ENCODE measurements around the gene DGKZ.

The DGKZ gene

DNA sequence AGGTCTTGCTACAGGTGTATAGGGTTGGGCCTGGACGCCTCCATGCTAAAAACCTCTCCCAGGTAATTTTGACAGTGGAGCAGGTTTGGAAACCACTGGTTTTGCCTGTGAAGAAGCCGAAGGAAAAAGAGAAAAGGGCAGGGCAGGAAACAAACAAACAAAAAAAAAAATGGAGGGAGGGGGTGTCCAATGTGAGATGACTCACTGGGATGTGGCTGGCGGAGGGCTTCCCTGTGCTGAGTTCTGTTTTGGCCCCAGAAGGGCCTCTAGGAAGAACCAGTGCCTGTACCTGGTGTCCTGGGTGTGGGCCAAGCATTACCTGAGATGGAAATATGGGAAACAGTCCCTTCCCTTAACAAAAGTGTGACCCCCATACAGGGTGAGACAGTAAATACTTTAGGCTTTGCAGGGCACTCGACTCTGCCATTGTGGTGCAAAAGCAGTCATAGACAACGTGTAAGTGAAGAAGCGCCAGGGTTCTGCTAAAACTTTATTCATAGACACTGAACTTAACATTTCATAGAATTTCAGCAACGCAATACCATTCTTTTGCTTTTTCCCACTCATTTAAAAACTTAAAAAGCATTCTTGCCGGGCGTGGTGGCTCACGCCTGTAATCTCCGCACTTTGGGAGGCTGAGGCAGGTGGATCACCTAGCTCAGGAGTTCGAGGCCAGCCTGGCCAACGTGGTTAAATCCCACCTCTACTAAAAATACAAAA lies 9.5 kb upstream of the DGKZ start:
- CTCF ChIA-PET, result interaction anchor here (4.7 to 42.2 kb wide), 2 partner anchors 20 to 24 kb away, joined by 36 to 1037 read pairs; partner anchors contain the start of genes DGKZ and MDK
- POLR2A ChIA-PET, result no interaction called here
- no peaks in the 10 kb centered on the region for H3K36me3 ChIP-seq (ENCODE audit: control insufficient read depth in 4 of 4, insufficient read depth in 4 of 4, low read length in 3 of 4)
- H3K9me3 ChIP-seq (ENCODE audit: control extremely low read depth in 1 of 5, control insufficient read depth in 4 of 5, insufficient read depth in 2 of 5, low read depth in 1 of 5, low read length in 4 of 5), result no peaks in the 10 kb centered on the region
- peak in 1 of 3 donors; percentile 46 for DNase-seq
- peaks cover 0 to 9% (median 4%) of the 10 kb centered on the region in 5 experiments for H3K27me3 ChIP-seq (replicated peaks in 2 of 5; ENCODE audit: control insufficient read depth in 4 of 5, insufficient read depth in 5 of 5, low read length in 4 of 5)
- 91% methylated on average over 8 of the region's 13 CpGs for WGBS (ENCODE audit: insufficient coverage)
- H3K4me3 ChIP-seq (ENCODE audit: control insufficient read depth in 1 of 7, extremely low read depth in 1 of 7, insufficient read depth in 4 of 7, low read depth in 2 of 7, low read length in 6 of 7), result no peak overlapping the region
- no peak overlapping the region for H3K27ac ChIP-seq (ENCODE audit: insufficient read depth in 1 of 2, low read depth in 1 of 2, low read length in 2 of 2, poor library complexity in 1 of 2, severe bottlenecking in 2 of 2)
- H3K4me1 ChIP-seq (ENCODE audit: control extremely low read depth in 1 of 4, control insufficient read depth in 4 of 4, insufficient read depth in 4 of 4, low read length in 3 of 4), result peaks cover 3 to 82% (median 74%) of the 10 kb centered on the region in 4 experiments

DNA sequence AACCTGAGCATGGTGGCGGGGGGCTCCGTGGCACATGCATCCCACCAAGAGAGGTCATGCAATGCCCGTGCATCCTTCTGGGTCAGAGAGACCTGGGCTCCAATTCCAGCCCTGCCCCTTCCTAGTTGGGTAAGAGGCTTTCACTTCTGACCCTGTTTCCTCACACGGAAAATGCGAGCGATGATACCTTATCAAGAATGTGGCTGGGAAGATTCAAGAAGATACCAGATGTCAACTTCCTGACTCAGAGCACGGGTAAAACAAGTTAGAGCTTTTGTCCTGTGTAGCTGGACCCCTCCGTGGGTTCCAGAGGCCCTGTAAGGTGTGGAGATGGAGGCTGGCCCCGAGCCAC lies 8.7 kb upstream of the DGKZ start:
- peaks cover 6 to 82% (median 72%) of the 10 kb centered on the region in 4 experiments for H3K4me1 ChIP-seq (ENCODE audit: control extremely low read depth in 1 of 4, control insufficient read depth in 4 of 4, insufficient read depth in 4 of 4, low read length in 3 of 4)
- POLR2A ChIA-PET, result no interaction called here
- peak overlapping the region in 1 of 2 experiments; percentile 28 for H3K27ac ChIP-seq (ENCODE audit: insufficient read depth in 1 of 2, low read depth in 1 of 2, low read length in 2 of 2, poor library complexity in 1 of 2, severe bottlenecking in 2 of 2)
- CTCF ChIA-PET, result interaction anchor here (4.7 to 42.2 kb wide), 2 partner anchors 21 to 23 kb away, joined by 36 to 1037 read pairs; partner anchors contain the start of genes DGKZ and MDK
- DNase-seq, result no peak
- H3K4me3 ChIP-seq (ENCODE audit: control insufficient read depth in 1 of 7, extremely low read depth in 1 of 7, insufficient read depth in 4 of 7, low read depth in 2 of 7, low read length in 6 of 7), result peak overlapping the region in 5 of 7 experiments; percentile 7 to 68 (median 44)
- no peaks in the 10 kb centered on the region for H3K36me3 ChIP-seq (ENCODE audit: control insufficient read depth in 4 of 4, insufficient read depth in 4 of 4, low read length in 3 of 4)
- WGBS (ENCODE audit: insufficient coverage), result 60% methylated on average over 5 of the region's 9 CpGs
- peaks cover 0 to 4% (median 1%) of the 10 kb centered on the region in 5 experiments for H3K27me3 ChIP-seq (replicated peaks in 2 of 5; ENCODE audit: control insufficient read depth in 4 of 5, insufficient read depth in 5 of 5, low read length in 4 of 5)
- no peaks in the 10 kb centered on the region for H3K9me3 ChIP-seq (ENCODE audit: control extremely low read depth in 1 of 5, control insufficient read depth in 4 of 5, insufficient read depth in 2 of 5, low read depth in 1 of 5, low read length in 4 of 5)

DNA sequence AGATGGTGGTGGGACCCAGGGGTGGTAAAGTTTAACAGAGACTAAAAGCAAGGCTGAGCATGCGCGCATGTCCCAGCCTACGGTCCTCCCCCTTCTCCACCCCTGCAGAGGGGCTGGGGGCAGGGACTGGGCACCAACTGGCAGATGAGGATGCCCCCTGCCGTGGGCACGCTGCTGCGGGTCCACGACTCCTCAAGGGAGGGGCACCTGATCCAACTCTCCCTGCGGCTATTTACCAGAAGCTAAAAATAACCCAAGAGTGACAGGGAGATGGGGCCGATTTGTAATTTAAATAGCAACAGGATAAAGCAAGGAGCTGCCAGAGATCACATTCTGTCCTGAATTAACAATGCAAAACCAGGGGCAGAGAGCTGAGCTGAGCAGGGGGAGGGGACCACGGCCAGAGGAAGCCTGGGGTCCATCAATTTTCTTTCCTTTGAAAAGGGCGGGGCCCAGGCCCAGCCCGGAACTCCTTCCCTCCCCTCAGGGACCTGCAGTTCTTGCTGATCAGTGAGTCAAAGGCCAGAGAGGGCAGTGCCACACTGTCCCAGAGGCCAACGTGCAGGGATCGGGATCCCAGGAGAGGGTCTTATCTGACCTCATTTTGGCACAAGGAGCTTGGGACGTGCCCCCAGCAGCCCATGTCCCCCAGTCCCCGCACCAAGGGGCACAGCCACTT lies 8.1 kb upstream of the DGKZ start:
- Histone ChIP-seq H3K9me3 (ENCODE audit: control extremely low read depth in 1 of 5, control insufficient read depth in 4 of 5, insufficient read depth in 2 of 5, low read depth in 1 of 5, low read length in 4 of 5) (no peaks in the 10 kb centered on the region), H3K4me3 (ENCODE audit: control insufficient read depth in 1 of 7, extremely low read depth in 1 of 7, insufficient read depth in 4 of 7, low read depth in 2 of 7, low read length in 6 of 7) (peak overlapping the region in 5 of 7 experiments; percentile 7 to 68 (median 44)), H3K36me3 (ENCODE audit: control insufficient read depth in 4 of 4, insufficient read depth in 4 of 4, low read length in 3 of 4) (no peaks in the 10 kb centered on the region), H3K27me3 (replicated peaks in 2 of 5; ENCODE audit: control insufficient read depth in 4 of 5, insufficient read depth in 5 of 5, low read length in 4 of 5) (peaks cover 0 to under 1% (median 0%) of the 10 kb centered on the region in 5 experiments), H3K27ac (ENCODE audit: insufficient read depth in 1 of 2, low read depth in 1 of 2, low read length in 2 of 2, poor library complexity in 1 of 2, severe bottlenecking in 2 of 2) (peak overlapping the region in 1 of 2 experiments; percentile 28), H3K4me1 (ENCODE audit: control extremely low read depth in 1 of 4, control insufficient read depth in 4 of 4, insufficient read depth in 4 of 4, low read length in 3 of 4) (peaks cover 6 to 82% (median 72%) of the 10 kb centered on the region in 4 experiments)
- WGBS (ENCODE audit: insufficient coverage), result 13% methylated on average over 11 of the region's 16 CpGs
- ChIA-PET POLR2A (no interaction called here), CTCF (interaction anchor here (1.1 to 42.2 kb wide), 5 partner anchors 8 to 29 kb away, joined by 3 to 1037 read pairs (median 11); partner anchors contain the start of genes DGKZ and MDK)
- DNase-seq, result peak in 2 of 3 donors; percentile 45 to 56

DNA sequence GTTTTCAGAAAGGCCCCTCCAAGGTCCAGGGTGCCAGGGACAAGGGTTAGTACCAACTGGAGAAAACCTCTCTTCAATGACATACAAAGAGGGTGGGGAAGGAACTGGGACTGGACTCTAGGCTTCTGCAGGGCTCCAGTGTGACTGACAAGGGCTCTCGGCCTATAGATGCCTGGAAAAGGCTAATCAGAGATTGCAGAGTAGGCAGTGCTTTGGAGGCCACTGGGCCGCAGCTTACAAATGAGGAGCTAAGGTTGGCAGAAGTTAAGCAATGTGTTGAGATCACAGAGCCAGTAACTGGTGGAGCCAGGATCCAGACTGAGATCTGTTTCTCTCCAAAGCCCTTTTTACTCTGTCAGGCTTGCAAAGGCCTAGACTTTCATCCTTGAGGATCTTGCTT lies 7.4 kb upstream of the DGKZ start:
- 100% methylated on average over 2 of the region's 2 CpGs for WGBS (ENCODE audit: insufficient coverage)
- Histone ChIP-seq H3K4me3 (ENCODE audit: control insufficient read depth in 1 of 7, extremely low read depth in 1 of 7, insufficient read depth in 4 of 7, low read depth in 2 of 7, low read length in 6 of 7) (no peak overlapping the region), H3K27ac (ENCODE audit: insufficient read depth in 1 of 2, low read depth in 1 of 2, low read length in 2 of 2, poor library complexity in 1 of 2, severe bottlenecking in 2 of 2) (no peak overlapping the region), H3K36me3 (ENCODE audit: control insufficient read depth in 4 of 4, insufficient read depth in 4 of 4, low read length in 3 of 4) (no peaks in the 10 kb centered on the region), H3K9me3 (ENCODE audit: control extremely low read depth in 1 of 5, control insufficient read depth in 4 of 5, insufficient read depth in 2 of 5, low read depth in 1 of 5, low read length in 4 of 5) (no peaks in the 10 kb centered on the region), H3K4me1 (ENCODE audit: control extremely low read depth in 1 of 4, control insufficient read depth in 4 of 4, insufficient read depth in 4 of 4, low read length in 3 of 4) (peaks cover 6 to 84% (median 74%) of the 10 kb centered on the region in 4 experiments), H3K27me3 (replicated peaks in 2 of 5; ENCODE audit: control insufficient read depth in 4 of 5, insufficient read depth in 5 of 5, low read length in 4 of 5) (no peaks in the 10 kb centered on the region)
- DNase-seq, result no peak
- POLR2A ChIA-PET, result interaction anchor here (1.0 to 1.2 kb wide), 2 partner anchors 8 to 14 kb away, joined by 3 read pairs; no protein-coding TSS in a partner anchor
- CTCF ChIA-PET, result interaction anchor here (1.1 to 42.2 kb wide), 8 partner anchors 9 to 102 kb away, joined by 3 to 1037 read pairs (median 7); partner anchors contain the start of genes DGKZ and MDK

DNA sequence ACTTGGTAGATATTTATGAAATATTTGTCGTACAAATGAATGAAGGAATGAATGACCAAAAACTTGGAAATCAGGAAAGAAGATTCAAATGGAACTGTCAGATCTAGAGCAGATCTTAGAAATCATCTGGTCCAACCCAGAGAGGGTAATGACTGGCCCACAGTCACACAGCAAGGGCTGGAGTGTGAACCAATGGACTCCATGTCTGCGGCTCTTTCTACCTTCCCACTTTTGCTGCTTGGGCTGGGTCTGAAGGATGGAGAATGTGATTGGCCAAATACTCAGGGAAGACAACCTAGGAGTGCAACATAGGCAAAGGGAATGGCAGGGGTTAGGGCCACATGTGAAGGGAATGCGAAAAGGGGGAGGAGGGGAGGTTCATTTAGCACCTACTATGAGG lies 5.8 kb upstream of the DGKZ start:
- POLR2A ChIA-PET, result no interaction called here
- H3K27ac ChIP-seq (ENCODE audit: insufficient read depth in 1 of 2, low read depth in 1 of 2, low read length in 2 of 2, poor library complexity in 1 of 2, severe bottlenecking in 2 of 2), result peak overlapping the region in 1 of 2 experiments; percentile 16
- DNase-seq, result no peak
- no peaks in the 10 kb centered on the region for H3K36me3 ChIP-seq (ENCODE audit: control insufficient read depth in 4 of 4, insufficient read depth in 4 of 4, low read length in 3 of 4)
- WGBS (ENCODE audit: insufficient coverage), result 93% methylated on average over 1 of the region's 3 CpGs
- CTCF ChIA-PET, result interaction anchor here (1.3 to 42.2 kb wide), 3 partner anchors 20 to 28 kb away, joined by 4 to 1037 read pairs (median 36); partner anchors contain the start of genes DGKZ and MDK
- H3K27me3 ChIP-seq (replicated peaks in 2 of 5; ENCODE audit: control insufficient read depth in 4 of 5, insufficient read depth in 5 of 5, low read length in 4 of 5), result no peaks in the 10 kb centered on the region
- no peak overlapping the region for H3K4me3 ChIP-seq (ENCODE audit: control insufficient read depth in 1 of 7, extremely low read depth in 1 of 7, insufficient read depth in 4 of 7, low read depth in 2 of 7, low read length in 6 of 7)
- H3K9me3 ChIP-seq (ENCODE audit: control extremely low read depth in 1 of 5, control insufficient read depth in 4 of 5, insufficient read depth in 2 of 5, low read depth in 1 of 5, low read length in 4 of 5), result no peaks in the 10 kb centered on the region
- peaks cover 8 to 94% (median 85%) of the 10 kb centered on the region in 4 experiments for H3K4me1 ChIP-seq (ENCODE audit: control extremely low read depth in 1 of 4, control insufficient read depth in 4 of 4, insufficient read depth in 4 of 4, low read length in 3 of 4)

DNA sequence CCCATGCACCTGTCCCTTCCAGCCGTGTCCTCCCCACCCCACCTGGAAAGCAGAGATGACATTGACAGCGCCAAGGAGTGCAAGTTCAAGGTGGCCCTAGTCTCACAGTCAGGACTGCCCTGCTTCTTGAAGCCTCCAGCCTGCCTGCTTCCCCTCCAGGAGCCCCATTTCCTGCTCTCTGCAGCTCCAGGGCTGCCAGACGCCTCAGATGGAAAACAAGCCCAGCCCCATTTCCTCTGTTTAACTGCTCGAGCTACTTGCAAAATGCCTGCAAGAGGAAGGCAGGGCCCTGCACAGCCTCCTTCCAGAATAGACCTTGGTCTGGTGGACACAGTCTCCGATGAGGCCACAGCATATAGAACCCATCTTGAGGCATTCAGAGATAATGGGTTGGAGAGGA lies 5.0 kb upstream of the DGKZ start:
- peak overlapping the region in 4 of 7 experiments; percentile 12 to 44 (median 27) for H3K4me3 ChIP-seq (ENCODE audit: control insufficient read depth in 1 of 7, extremely low read depth in 1 of 7, insufficient read depth in 4 of 7, low read depth in 2 of 7, low read length in 6 of 7)
- DNase-seq, result peak in 2 of 3 donors; percentile 70 to 74
- POLR2A ChIA-PET, result no interaction called here

More for the DNA sequence above, 5.0 kb upstream of the DGKZ start:
- Histone ChIP-seq H3K27ac (ENCODE audit: insufficient read depth in 1 of 2, low read depth in 1 of 2, low read length in 2 of 2, poor library complexity in 1 of 2, severe bottlenecking in 2 of 2) (peak overlapping the region; percentile 16 to 25), H3K36me3 (ENCODE audit: control insufficient read depth in 4 of 4, insufficient read depth in 4 of 4, low read length in 3 of 4) (no peaks in the 10 kb centered on the region), H3K4me1 (ENCODE audit: control extremely low read depth in 1 of 4, control insufficient read depth in 4 of 4, insufficient read depth in 4 of 4, low read length in 3 of 4) (peaks cover 12 to 93% (median 87%) of the 10 kb centered on the region in 4 experiments), H3K9me3 (ENCODE audit: control extremely low read depth in 1 of 5, control insufficient read depth in 4 of 5, insufficient read depth in 2 of 5, low read depth in 1 of 5, low read length in 4 of 5) (no peaks in the 10 kb centered on the region), H3K27me3 (replicated peaks in 2 of 5; ENCODE audit: control insufficient read depth in 4 of 5, insufficient read depth in 5 of 5, low read length in 4 of 5) (no peaks in the 10 kb centered on the region)
- CTCF ChIA-PET, result interaction anchor here (0.8 to 42.2 kb wide), 4 partner anchors 6 to 102 kb away, joined by 3 to 1037 read pairs (median 536); partner anchors contain the start of genes DGKZ and MDK
- 0% methylated on average over 5 of the region's 5 CpGs for WGBS (ENCODE audit: insufficient coverage)
